GM19468 (cell line): ENCODE data around the gene SLC18A2.
"Not testable (repeated sequence)": the region's sequence is repeated elsewhere in the genome, so short reads cannot be mapped to it uniquely, and the experiment has no call there.

Source experiments
- ATAC-seq: cut with Tn5 transposase; IDR thresholded peaks from one replicate; pipeline ENCODE4 v1.9.1; 2021; ENCODE audit warnings: mild to moderate bottlenecking, moderate library complexity, moderate number of reproducible peaks; ENCODE audit not compliant: unreplicated experiment; ENCODE audit errors: extremely low read depth

SLC18A2 gene

GRCh38 chr10:117300671-117301070 is 59.8 kb downstream of the SLC18A2 start:
- no peak for ATAC-seq

- not testable (repeated sequence) for ATAC-seq
These were observed 62.5 kb downstream of the SLC18A2 start for GRCh38 chr10:117303451-117303850.

- ATAC-seq, result no peak
These were observed 65.8 kb downstream of the SLC18A2 start for GRCh38 chr10:117306674-117307073.

- ATAC-seq, result no peak
These were observed 70.3 kb downstream of the SLC18A2 start for GRCh38 chr10:117311261-117311660.

GRCh38 chr10:117312430-117312829 is 71.5 kb downstream of the SLC18A2 start:
- ATAC-seq, result no peak

GRCh38 chr10:117313641-117314040 is 72.7 kb downstream of the SLC18A2 start:
- no peak for ATAC-seq

- ATAC-seq, result no peak
These were observed 75.8 kb downstream of the SLC18A2 start for GRCh38 chr10:117316701-117317100.

- no peak for ATAC-seq
These were observed 78.0 kb downstream of the SLC18A2 start for GRCh38 chr10:117318909-117319308.

GRCh38 chr10:117320050-117320665 is 79.2 kb downstream of the SLC18A2 start:
- no peak for ATAC-seq

- no peak for ATAC-seq
These were observed 81.3 kb downstream of the SLC18A2 start for GRCh38 chr10:117322260-117322659.

- no peak for ATAC-seq
These were observed 83.5 kb downstream of the SLC18A2 start for GRCh38 chr10:117324367-117324766.

GRCh38 chr10:117327262-117327661 is 86.3 kb downstream of the SLC18A2 start:
- ATAC-seq, result no peak
